Measurements from ENCODE around the gene TMCC3. TPM values are rescaled to one million over a fixed set of nuclear protein-coding genes. Genes with fewer than 3 reads are reported as not detected.

The TMCC3 gene
- total and polyA plus RNA-seq, 2 of the 13 experiments (the other 11 are each of a cell fraction or from before 2014, with no cell fraction given): not detected

- intact Hi-C loops (cut with micrococcal nuclease; ENCODE audit: unreplicated experiment): no loop called here
- Histone ChIP-seq H3K9me3 (ENCODE audit: low read length) (no peaks in the 10 kb centered on the region), H4K20me1 (ENCODE audit: insufficient read depth, low read length) (no peaks in the 10 kb centered on the region), H3K36me3 (replicated peaks in 1 of 2; ENCODE audit: control insufficient read depth in 1 of 2, insufficient read depth in 2 of 2, low read length in 2 of 2) (no peaks in the 10 kb centered on the region), H3K9ac (ENCODE audit: insufficient read depth, low read depth, low read length) (no peak overlapping the region), H3K27ac (ENCODE audit: extremely low read length, insufficient read depth, low read length) (no peak overlapping the region), H2AFZ (ENCODE audit: low read length) (no peak overlapping the region), H3K4me1 (ENCODE audit: insufficient read depth, low read length) (peaks cover 13% of the 10 kb centered on the region), H3K79me2 (ENCODE audit: insufficient read depth, low read length) (no peaks in the 10 kb centered on the region), H3K27me3 (ENCODE audit: control insufficient read depth in 1 of 2, insufficient read depth in 2 of 2, low read length in 2 of 2) (peaks cover 1 to 21% of the 10 kb centered on the region in 2 experiments; a peak in 3 of 5 replicates), H3K4me3 (replicated peaks in 1 of 3; ENCODE audit: insufficient read depth in 1 of 3, low read depth in 2 of 3, low read length in 3 of 3) (no peak overlapping the region), H3K4me2 (ENCODE audit: low read depth, low read length) (no peak overlapping the region)
- ATAC-seq: no peak
- CTCF ChIA-PET (ENCODE audit: low intra/inter-chr PET ratio, low total read pairs): no interaction called here
- in situ Hi-C loops (cut with HindIII; ENCODE audit: extremely low pct_ligation_motif_present, low pct_unique_long_range_greater_than_20kb): no loop called here
- DNase-seq (ENCODE audit: low spot score): no peak
- BruUV-seq (replicated peaks): no TSS peak
- no peak for FAIRE-seq
- TF ChIP-seq ZFP36 (IDR thresholded peaks at IDR 0.05; ENCODE audit: borderline replicate concordance, low read depth, low read length, partially characterized antibody) (no peak), GABPB1 (CRISPR knock-in tag; IDR thresholded peaks at IDR 0.05) (no peak), ZNF558 (CRISPR knock-in tag; IDR thresholded peaks at IDR 0.05; ENCODE audit: borderline replicate concordance) (no peak), ZNF577 (CRISPR knock-in tag; IDR thresholded peaks at IDR 0.05; ENCODE audit: borderline replicate concordance, low read depth) (no peak), HMGXB3 (CRISPR knock-in tag; IDR thresholded peaks at IDR 0.05; ENCODE audit: borderline replicate concordance) (no peak), MYNN (CRISPR knock-in tag; IDR thresholded peaks at IDR 0.05; ENCODE audit: low read depth) (no peak), BRF2 (CRISPR knock-in tag; IDR thresholded peaks at IDR 0.05) (no peak), SMYD3 (CRISPR knock-in tag; IDR thresholded peaks at IDR 0.05) (no peak)
- POLR2A ChIA-PET: no interaction called here
- 53% methylated on average over 6 of the region's 6 CpGs for WGBS (ENCODE audit: low lambda C conversion rate)
These were observed 37.5 kb upstream of the TMCC3 start for GRCh38 chr12:94687891-94688290.
